IPS-20b (cell line): ENCODE data around the gene ZBTB9.

Experiments used
- H3K27ac ChIP-seq: one replicate; pipeline ENCODE4 v1.5.1; 2013; ENCODE audit warnings: low read length
- H3K27me3 ChIP-seq: 2 replicates; pipeline ENCODE4 v1.6.1; 2013; ENCODE audit warnings: mild to moderate bottlenecking, low read length, inconsistent platforms; ENCODE audit not compliant: insufficient read depth
- H3K36me3 ChIP-seq: 2 replicates; pipeline ENCODE4 v1.6.1; 2013; ENCODE audit warnings: low read depth, mild to moderate bottlenecking, inconsistent platforms, low read length, moderate library complexity; ENCODE audit not compliant: insufficient read depth
- H3K4me1 ChIP-seq: 2 replicates; pipeline ENCODE4 v1.6.1; 2013; ENCODE audit warnings: mild to moderate bottlenecking, control low read depth, inconsistent platforms, low read length, moderate library complexity; ENCODE audit not compliant: insufficient read depth
- H3K4me3 ChIP-seq: 2 replicates; pipeline ENCODE4 v1.5.1; 2013; ENCODE audit warnings: mild to moderate bottlenecking, low read length, inconsistent platforms
- H3K9ac ChIP-seq: 2 replicates; pipeline ENCODE4 v1.6.1; 2013; ENCODE audit warnings: low read depth, mild to moderate bottlenecking, inconsistent platforms, low read length, moderate library complexity
- H3K9me3 ChIP-seq: 2 replicates; pipeline ENCODE4 v1.6.1; 2013; ENCODE audit warnings: mild to moderate bottlenecking, low read depth, low read length, inconsistent platforms; ENCODE audit not compliant: insufficient read depth

The ZBTB9 gene

GRCh38 chr6:33454009-33454946 is at the start of gene ZBTB9:
ZBTB9 (plus strand) TSS chr6:33454576; CDS start chr6:33455101, 525 bp downstream.
- Histone ChIP-seq H3K27me3 (no peaks in the 10 kb centered on the region), H3K36me3 (peaks cover 47% of the 10 kb centered on the region), H3K27ac (peak within 1 kb of the TSS; percentile 1), H3K9me3 (no peaks in the 10 kb centered on the region), H3K4me1 (0 out of 2 replicates have a peak, but pooled peaks cover 4% of the 10 kb centered on the region), H3K9ac (peak within 1 kb of the TSS; percentile 87), H3K4me3 (peak within 1 kb of the TSS; percentile 99)

GRCh38 chr6:33404884-33405283 is 49.5 kb upstream of the ZBTB9 start:
- H3K4me3 ChIP-seq, result no peak overlapping the region
- H3K27me3 ChIP-seq, result no peaks in the 10 kb centered on the region
- no peak overlapping the region for H3K27ac ChIP-seq
- peaks cover 84% of the 10 kb centered on the region for H3K36me3 ChIP-seq
- H3K9me3 ChIP-seq, result no peaks in the 10 kb centered on the region
- no peak overlapping the region for H3K9ac ChIP-seq
- H3K4me1 ChIP-seq, result peaks cover 6% of the 10 kb centered on the region; the same call in 1 of the 2 replicates

GRCh38 chr6:33405386-33405940 is 48.9 kb upstream of the ZBTB9 start:
- Histone ChIP-seq H3K27me3 (no peaks in the 10 kb centered on the region), H3K27ac (no peak overlapping the region), H3K4me3 (no peak overlapping the region), H3K36me3 (peaks cover 79% of the 10 kb centered on the region), H3K4me1 (peaks cover 6% of the 10 kb centered on the region; the same call in 1 of the 2 replicates), H3K9ac (no peak overlapping the region), H3K9me3 (no peaks in the 10 kb centered on the region)

- Histone ChIP-seq H3K27ac (no peak overlapping the region), H3K4me3 (no peak overlapping the region), H3K27me3 (no peaks in the 10 kb centered on the region), H3K9ac (no peak overlapping the region), H3K9me3 (no peaks in the 10 kb centered on the region), H3K36me3 (peaks cover 72% of the 10 kb centered on the region), H3K4me1 (peaks cover 6% of the 10 kb centered on the region; the same call in 1 of the 2 replicates)
These were observed 48.2 kb upstream of the ZBTB9 start for GRCh38 chr6:33406126-33406525.

GRCh38 chr6:33407132-33407718 is 47.2 kb upstream of the ZBTB9 start:
- H3K27me3 ChIP-seq, result no peaks in the 10 kb centered on the region
- H3K9ac ChIP-seq, result no peak overlapping the region
- no peak overlapping the region for H3K4me3 ChIP-seq
- H3K27ac ChIP-seq, result no peak overlapping the region
- H3K4me1 ChIP-seq, result peaks cover 10% of the 10 kb centered on the region; the same call in 1 of the 2 replicates
- H3K9me3 ChIP-seq, result no peaks in the 10 kb centered on the region
- H3K36me3 ChIP-seq, result peaks cover 64% of the 10 kb centered on the region

- Histone ChIP-seq H3K27ac (peak overlapping the region; percentile 65), H3K9ac (peak overlapping the region; percentile 82; the same call in 1 of the 2 replicates), H3K4me3 (peak overlapping the region; percentile 77), H3K4me1 (peaks cover 10% of the 10 kb centered on the region; the same call in 1 of the 2 replicates), H3K27me3 (no peaks in the 10 kb centered on the region), H3K36me3 (peaks cover 64% of the 10 kb centered on the region), H3K9me3 (no peaks in the 10 kb centered on the region)
These were observed 44.2 kb upstream of the ZBTB9 start for GRCh38 chr6:33410050-33410710.

GRCh38 chr6:33410711-33411631 is 43.4 kb upstream of the ZBTB9 start, which contains the start of gene PHF1:
PHF1 (plus strand) TSS chr6:33411014; CDS start chr6:33412264, 1,250 bp downstream.
- Histone ChIP-seq H3K36me3 (peaks cover 64% of the 10 kb centered on the region), H3K4me1 (peaks cover 11% of the 10 kb centered on the region; the same call in 1 of the 2 replicates), H3K27me3 (no peaks in the 10 kb centered on the region), H3K9me3 (no peaks in the 10 kb centered on the region), H3K27ac (peak within 1 kb of the TSS; percentile 65), H3K4me3 (peak within 1 kb of the TSS; percentile 92), H3K9ac (peak within 1 kb of the TSS; percentile 87)

GRCh38 chr6:33411632-33412005 is 42.8 kb upstream of the ZBTB9 start:
- Histone ChIP-seq H3K27ac (no peak overlapping the region), H3K9me3 (no peaks in the 10 kb centered on the region), H3K36me3 (peaks cover 62% of the 10 kb centered on the region), H3K9ac (peak overlapping the region; percentile 87; the same call in 1 of the 2 replicates), H3K4me1 (peaks cover 17% of the 10 kb centered on the region; the same call in 1 of the 2 replicates), H3K27me3 (no peaks in the 10 kb centered on the region), H3K4me3 (peak overlapping the region; percentile 92)

- Histone ChIP-seq H3K4me1 (peaks cover 18% of the 10 kb centered on the region; the same call in 1 of the 2 replicates), H3K4me3 (no peak overlapping the region), H3K27ac (no peak overlapping the region)
These were observed 42.0 kb upstream of the ZBTB9 start for GRCh38 chr6:33412140-33413009.

More at GRCh38 chr6:33412140-33413009, 42.0 kb upstream of the ZBTB9 start:
- Histone ChIP-seq H3K27me3 (no peaks in the 10 kb centered on the region), H3K36me3 (peaks cover 56% of the 10 kb centered on the region), H3K9ac (no peak overlapping the region), H3K9me3 (no peaks in the 10 kb centered on the region)
